ENCODE data around the gene HSPA1L.
"Not testable (repeated sequence)": the region's sequence is repeated elsewhere in the genome, so short reads cannot be mapped to it uniquely, and the experiment has no call there.

HSPA1L gene

DNA sequence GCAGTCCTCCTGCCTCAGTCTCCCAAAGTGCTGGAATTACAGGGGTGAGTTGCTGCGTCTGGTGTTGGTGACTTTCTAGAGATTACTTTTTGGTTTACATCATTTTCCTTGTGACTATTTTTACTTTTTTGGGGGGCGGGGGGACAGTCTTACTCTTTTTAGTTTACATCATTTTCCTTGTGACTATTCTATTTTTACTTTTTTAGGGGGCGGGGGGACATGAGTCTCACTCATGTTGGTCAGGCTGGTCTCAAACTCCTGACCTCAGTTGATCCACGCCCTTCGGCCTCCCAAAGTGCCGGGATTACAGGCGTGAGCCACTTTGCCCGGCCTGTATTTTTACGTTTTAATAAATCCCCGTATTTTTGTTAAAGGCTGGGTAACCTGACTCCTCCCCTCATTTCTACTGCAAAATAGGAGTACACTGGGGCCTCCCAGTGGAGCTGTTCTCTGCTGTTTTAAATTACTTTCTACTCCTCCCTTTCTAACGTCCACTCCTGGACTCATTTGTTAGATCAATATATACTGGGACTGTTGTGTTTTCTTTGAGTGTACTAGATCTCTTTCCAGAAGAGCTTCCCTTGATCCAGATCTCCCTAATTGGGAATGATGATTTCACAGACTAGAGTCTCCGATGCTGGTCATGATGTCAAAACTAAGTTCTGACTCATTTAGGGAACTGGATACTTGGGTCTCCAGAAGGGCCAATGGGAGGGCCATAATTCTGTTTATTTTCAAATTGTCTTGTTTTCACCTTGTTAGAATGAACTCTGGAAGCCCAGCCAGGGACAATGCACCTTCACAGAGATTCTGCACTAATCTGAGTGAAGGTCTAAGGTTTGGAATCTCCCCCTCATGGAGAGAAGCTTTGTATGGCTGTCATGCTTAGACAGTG is 21.6 kb upstream of the HSPA1L start:
- no peak for DNase-seq

DNA sequence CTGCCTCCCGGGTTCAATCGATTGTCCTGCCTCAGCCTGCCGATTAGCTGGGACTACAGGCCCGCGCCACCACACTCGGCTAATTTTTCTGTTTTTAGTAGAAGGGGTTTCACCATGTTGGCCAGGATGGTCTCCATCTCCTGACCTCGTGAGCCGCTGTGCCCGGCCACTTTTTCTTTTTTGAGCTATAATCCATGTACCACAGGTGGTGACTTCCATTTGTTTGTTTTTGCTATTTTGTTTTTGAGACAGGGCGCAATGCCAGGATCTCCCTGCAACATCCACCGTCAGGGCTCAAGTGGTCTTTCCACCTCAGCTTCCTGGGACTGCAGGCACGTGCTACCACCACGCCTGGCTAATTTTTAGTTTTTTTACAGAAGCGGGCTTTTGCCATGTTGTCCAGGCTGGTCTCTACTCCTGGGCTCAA is 21.0 kb upstream of the HSPA1L start:
- peak; percentile 22 for DNase-seq

DNA sequence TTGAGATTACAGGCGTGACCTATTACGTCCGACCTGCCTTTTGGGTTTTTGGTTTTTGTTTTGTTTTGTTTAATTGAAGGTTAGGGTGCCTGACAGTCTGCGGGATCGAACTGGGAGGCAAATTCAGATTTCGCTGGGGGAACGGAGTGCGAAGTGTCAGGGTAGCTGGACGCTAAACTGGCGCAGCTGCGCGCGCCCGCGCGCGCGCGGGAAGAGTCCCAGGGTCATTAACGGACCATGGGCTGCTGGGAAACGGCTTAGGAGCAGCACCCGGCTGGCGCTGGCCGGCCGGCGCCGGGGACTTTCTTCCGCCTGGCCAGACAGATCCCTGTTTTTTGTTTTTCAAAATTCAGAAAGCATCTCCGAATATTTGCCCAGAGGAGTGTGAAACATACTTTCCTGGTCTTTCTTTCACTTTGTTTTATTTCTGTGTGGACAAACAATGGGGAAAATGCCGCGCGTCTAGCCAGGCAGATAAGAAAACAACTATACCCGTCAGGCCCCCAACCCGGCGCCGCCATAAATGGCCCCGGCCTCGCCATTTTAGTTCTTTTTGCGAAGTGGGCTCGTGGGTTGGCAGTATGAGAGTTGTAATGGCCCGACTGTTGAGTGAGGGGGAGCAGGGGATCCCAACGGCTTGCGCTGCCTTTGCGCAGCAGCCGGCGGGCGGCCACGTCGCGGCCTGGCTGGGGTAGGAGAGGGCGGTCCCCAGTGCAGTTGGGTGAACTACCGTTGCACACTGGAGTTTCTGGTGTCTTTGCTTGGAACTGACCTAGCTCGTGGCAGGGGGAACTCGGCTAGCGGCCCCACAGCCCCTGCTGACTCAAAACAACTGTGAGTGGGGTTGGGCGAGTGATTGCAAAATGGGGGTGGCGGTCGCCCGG is 19.5 kb upstream of the HSPA1L start:
- peak; percentile 87 for DNase-seq

DNA sequence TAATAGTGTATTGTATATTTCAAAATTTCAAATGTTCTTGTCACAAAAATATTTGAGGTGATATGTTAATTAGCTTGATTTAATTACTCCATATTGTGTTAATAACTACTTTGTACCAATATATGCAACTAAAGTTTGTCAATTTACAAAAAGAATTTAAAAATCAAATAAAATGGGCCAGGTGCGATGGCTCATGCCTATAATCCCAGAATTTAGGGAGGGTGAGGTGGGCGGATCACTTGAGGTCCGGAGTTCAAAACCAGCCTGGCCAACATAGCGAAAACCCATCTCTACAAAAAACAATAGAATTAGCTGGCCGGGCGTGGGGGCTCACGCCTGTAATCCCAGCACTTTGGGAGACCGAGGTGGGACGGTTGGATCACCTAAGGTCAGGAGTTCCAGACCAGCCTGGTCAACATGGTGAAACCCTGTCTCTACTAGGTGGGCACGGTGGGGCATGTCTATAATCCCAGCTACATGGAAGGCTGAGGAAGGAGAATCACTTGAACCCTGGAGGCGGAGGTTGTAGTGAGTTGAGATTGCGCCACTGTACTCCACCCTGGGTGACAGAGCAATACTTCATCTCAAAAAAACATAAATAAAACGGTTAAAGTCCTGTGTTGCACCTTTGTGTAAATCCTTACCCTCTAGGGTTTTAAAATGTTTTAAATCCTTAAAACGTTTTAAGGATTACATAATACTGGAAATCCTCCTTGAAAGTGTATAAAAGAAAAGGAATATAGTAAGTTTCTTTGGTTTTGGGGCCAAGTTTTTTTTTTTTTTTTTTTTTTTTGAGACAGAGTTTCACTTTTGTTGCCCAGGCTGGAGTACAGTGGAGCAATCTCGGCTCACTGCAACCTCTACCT is 16.5 kb upstream of the HSPA1L start:
- no peak for DNase-seq

DNA sequence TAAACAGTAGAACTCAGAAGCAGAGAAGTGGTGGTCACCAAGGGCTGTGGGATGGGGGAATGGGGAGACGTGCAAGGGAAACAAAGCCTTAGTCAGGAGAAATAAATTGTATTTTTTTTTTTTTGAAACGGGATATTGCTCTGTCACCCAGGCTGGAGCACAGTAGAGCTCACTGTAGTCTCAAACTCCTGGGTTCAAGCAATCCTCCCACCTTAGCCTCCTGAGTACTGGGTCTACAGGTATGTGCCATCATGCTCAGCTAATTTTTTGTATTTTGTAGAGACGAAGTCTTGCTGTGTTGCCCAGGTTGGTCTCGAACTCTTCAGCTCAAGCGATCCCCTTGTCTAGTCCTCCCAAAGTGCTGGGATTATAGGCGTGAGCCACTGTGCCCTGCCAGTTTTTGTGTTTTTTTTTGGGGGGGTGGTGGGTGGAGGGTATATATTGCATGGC is 15.8 kb upstream of the HSPA1L start:
- DNase-seq: no peak

DNA sequence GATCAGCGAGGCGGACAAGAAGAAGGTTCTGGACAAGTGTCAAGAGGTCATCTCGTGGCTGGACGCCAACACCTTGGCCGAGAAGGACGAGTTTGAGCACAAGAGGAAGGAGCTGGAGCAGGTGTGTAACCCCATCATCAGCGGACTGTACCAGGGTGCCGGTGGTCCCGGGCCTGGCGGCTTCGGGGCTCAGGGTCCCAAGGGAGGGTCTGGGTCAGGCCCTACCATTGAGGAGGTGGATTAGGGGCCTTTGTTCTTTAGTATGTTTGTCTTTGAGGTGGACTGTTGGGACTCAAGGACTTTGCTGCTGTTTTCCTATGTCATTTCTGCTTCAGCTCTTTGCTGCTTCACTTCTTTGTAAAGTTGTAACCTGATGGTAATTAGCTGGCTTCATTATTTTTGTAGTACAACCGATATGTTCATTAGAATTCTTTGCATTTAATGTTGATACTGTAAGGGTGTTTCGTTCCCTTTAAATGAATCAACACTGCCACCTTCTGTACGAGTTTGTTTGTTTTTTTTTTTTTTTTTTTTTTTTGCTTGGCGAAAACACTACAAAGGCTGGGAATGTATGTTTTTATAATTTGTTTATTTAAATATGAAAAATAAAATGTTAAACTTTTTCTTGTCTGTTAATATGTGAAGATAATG is 14.7 kb upstream of the HSPA1L start:
- DNase-seq: peak; percentile 72

DNA sequence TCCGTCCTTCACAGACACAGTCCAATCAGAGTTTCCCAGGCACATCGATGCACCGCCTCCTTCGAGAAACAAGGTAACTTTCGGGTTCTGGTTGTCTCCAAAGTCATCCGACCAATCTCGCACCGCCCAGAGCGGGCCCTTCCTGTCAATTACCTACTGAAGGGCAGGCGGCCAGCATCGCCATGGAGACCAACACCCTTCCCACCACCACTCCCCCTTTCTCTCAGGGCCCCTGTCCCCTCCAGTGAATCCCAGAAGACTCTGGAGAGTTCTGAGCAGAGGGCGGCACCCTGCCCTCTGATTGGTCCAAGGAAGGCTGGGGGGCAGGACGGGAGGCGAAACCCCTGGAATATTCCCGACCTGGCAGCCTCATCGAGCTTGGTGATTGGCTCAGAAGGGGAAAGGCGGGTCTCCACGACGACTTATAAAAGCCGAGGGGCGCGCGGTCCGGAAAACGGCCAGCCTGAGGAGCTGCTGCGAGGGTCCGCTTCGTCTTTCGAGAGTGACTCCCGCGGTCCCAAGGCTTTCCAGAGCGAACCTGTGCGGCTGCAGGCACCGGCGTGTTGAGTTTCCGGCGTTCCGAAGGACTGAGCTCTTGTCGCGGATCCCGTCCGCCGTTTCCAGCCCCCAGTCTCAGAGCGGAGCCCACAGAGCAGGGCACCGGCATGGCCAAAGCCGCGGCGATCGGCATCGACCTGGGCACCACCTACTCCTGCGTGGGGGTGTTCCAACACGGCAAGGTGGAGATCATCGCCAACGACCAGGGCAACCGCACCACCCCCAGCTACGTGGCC is 12.4 kb upstream of the HSPA1L start, which contains the start of gene HSPA1B:
Gene HSPA1B, plus strand, starts transcription at position 453 of the 794 bp plus-strand sequence. Its CDS starts 213 bp downstream, at position 666.
- DNase-seq: peak; percentile 95

DNA sequence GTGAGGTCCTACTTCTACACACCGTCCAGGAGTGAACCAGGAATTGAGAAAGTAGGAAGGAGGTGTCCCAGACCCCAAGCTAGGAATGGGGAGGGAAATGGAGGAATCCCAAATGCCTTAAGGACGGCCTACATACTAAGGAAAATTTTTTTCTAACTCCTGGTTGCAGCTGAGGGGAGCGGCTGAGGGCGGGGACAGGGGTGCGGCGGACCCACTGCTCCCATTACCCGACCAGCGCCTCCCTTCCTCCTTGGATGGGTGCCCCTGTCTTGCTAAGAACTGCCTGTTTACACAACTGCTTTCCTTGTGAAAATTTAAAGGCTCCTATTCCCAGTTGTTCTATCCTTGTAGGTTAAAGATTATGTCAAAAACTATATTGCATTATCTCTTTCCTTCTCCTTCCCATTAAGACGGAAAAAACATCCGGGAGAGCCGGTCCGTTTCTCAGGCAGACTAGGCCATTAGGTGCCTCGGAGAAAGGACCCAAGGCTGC is 11.8 kb upstream of the HSPA1L start:
- DNase-seq: no peak

DNA sequence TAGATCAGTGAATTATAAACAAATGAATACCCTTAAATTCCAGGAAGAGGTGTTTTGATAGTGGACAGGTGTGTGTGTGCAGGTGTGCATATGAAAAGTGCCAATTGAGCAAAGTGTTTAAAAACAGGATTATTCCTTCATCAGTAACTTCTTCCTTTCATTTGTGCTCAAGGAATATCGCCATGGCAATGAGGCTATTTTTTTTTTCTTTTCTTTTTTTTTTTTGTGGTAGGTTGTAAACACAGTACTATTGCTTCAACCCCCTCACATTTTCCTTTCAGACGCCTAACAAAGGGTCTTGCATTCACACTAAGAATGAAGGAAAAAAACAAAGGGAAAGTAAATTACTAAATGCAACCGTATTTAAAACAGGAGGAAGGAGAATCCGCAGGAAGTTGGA is 10.5 kb upstream of the HSPA1L start:
- no peak for DNase-seq

DNA sequence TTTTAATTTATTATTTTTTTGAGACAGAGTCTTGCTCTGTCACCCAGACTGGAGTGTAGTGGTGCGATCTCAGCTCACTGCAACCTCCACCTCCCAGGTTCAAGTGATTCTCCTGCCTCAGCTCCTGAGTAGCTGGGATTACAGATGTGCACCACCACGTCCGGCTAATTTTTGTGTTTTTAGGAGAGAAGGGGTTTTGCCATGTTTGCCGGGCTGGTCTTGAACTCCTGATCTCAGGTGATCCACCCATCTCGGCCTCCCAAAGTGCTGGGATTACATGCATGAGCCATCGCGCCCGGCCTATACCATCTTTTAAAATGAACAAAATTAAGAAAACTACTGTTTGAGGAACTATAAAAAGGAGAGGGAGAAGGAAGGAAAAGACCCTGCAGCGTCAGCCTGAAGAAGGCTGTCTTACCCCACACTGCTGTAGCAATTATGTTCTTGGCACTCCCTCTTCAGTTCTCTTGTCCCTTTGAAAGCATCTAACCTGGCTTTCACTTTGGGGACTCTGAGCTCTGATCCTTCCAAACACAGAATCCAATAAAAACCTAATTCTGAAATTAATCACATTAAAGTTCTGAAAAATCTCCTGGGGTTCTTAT is 8.6 kb upstream of the HSPA1L start:
- DNase-seq: not testable (repeated sequence)

DNA sequence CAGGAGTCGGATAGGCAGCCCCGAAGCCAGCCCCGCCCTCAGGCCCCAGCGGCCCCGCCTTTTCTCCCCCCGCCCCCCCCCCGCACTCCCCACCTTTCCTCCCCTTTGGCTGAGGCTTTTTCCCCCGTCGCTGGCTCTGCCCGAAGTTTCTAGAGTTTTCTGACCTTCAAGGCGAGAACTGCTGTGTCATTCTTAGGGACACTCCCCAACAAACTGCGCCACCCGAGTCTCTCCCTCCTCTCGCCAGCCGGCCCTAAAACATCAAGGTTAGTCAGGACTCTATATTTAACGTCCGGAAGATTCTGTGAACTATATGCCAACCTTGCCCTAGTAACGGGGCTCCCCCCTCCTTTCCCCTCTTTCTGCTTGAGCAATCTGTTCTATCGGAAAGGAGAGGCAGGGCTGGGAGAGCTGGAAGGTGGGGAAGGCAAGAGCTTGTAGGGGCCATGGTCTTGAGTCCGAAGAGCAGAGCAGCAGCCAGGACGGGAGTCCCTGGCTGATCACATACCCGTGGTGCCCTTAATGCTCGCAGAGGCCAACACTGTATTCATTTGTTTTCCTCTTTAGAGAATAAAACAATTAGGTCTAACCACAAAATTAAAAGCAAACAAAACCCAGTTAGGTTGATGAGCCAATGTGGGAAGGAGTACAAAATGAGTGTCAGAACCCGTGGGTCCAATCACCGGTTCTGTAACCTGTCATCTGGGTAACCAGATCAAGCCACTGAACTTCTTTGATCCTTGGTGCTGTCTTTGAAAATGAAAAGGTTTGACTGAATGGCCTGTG is 7.1 kb upstream of the HSPA1L start:
- DNase-seq: peak; percentile 42

DNA sequence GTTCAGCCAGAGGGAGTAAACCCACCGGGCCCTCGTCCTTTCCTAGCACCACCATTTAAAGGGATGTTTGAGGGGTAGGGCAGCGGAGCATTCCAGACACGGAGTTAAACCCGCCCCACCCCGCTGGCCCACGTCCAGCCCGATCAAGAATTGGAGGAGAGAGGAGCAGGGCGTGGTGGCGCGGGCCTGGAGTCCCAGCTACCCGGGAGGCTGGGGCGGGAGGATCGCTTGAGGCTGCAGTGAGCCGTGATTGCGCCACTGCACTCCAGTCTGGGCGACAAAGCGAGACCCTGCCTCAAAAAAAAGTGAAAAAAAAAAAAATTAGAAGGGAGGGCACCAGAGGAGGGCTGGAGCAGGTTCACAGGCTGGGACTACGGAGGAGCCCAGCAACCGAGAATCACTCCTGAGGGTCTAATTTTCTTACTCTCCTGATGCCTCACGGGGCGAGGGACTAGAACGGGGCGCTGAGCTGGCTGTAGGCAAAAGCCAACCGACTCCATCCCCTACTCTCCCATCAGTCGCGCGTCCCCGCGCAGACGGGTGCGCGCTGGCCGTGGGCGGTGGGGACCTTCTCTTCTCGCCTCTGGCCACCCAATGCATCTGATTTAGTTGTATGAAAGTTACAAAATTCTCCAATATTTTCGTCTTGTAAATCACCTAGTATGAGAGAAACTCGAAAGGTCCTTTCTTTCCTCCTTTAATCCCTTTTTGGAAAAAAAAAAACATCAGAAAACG is 6.4 kb upstream of the HSPA1L start:
- peak; percentile 42 for DNase-seq

DNA sequence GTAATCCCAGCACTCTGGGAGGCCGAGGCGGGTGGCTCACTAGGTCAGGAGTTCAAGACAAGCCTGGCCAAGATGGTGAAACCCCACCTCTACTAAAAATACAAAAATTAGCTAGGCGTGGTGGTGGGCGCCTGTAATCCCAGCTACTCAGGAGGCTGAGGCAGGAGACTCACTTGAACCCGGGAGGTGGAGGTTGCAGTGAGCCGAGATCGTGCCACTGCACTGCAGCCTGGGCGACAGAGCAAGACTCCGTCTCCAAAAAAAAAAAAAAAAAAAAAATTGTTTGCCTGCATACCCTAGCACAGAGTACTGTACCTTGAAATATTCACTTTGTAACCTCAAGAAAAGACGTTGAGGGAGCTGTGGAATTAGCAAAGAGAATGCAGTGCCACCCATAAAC is 5.3 kb upstream of the HSPA1L start:
- not testable (repeated sequence) for DNase-seq

DNA sequence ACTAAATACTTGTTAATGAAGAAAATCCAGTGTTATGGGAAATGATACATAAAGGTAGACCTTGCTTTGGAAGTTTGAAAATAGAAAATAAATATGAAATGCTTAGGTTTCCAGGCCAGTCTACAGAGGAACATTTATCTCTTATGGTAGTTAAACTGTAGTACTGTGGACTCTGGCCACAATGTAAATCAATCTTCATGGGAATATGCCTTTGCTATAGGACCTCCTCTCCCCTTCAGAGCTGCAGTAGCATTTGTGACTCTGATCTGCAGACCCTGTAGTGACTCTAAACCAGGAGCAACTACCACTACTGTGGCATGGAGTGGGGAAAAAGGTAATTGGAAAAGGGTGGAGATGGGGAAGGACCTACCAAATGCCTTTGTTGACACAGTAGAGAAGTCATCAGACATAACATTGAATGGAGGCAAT is 4.8 kb upstream of the HSPA1L start:
- no peak for DNase-seq

DNA sequence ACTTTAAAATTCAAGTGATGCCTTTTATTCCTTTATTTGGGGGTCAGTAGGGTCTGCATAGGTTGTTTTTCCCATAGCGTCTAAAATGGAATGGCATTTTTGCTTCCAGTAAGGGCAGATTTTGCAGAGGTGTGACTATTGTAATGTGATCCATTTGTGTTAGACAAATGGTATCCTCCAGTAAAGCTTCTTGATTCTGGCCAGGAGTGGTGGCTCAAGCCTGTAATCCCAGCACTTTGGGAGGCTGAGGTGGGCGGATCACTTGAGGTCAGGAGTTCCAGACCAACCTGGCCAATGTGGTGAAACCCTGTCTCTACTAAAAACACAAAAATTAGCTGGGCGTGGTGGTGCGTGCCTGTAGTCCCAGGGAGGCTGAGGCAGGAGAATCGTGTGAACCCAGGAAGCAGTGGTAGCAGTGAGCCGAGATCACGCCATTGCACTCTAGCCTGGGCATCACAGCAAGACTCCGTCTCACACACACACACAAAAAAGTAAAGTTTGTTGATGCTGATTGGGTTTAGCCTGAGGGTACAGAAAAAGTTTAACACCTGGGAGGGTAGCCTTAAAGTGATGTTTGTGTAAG is 2.9 kb upstream of the HSPA1L start:
- not testable (repeated sequence) for DNase-seq

DNA sequence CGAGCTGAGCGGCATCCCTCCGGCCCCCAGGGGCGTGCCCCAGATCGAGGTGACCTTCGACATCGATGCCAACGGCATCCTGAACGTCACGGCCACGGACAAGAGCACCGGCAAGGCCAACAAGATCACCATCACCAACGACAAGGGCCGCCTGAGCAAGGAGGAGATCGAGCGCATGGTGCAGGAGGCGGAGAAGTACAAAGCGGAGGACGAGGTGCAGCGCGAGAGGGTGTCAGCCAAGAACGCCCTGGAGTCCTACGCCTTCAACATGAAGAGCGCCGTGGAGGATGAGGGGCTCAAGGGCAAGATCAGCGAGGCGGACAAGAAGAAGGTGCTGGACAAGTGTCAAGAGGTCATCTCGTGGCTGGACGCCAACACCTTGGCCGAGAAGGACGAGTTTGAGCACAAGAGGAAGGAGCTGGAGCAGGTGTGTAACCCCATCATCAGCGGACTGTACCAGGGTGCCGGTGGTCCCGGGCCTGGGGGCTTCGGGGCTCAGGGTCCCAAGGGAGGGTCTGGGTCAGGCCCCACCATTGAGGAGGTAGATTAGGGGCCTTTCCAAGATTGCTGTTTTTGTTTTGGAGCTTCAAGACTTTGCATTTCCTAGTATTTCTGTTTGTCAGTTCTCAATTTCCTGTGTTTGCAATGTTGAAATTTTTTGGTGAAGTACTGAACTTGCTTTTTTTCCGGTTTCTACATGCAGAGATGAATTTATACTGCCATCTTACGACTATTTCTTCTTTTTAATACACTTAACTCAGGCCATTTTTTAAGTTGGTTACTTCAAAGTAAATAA is 2.2 kb upstream of the HSPA1L start:
- DNase-seq: not testable (repeated sequence)

DNA sequence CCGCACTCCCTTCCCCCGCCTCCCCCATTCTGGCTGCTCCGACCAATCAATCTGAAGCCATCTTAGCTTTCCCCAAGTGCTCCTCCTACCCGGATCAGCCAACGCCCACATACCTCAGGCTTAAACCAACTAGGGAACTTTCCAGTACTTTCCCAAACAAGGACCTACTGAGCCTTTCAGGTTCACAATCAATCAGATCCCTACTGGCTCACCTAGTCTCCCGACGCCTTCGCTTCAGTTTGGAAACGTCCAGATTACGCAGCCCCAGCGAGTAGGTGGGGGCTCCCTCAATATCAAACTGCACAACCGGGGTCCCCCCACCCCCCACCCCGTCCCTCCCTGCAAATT is 432 bp downstream of the HSPA1L start:
- DNase-seq: peak; percentile 86

DNA sequence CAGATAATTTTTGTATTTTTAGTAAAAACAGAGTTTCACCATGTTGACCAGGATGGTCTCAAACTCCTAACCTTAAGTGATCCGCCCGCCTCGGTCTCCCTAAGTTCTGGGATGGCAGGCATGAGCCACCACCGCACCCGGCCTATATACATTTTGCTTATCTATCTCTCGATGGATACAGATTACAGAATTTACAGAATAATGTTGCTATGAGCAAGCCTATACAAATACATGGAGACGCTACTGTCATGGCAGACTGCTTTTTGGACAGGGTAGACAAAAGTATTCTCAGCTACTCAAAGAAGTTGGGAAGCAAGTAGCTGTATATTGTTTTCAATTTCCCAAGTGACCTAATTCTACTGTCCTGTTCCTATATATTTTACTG is 1.6 kb downstream of the HSPA1L start:
- no peak for DNase-seq
